Fibroblast of skin of left quadriceps (primary cell): ENCODE measurements around the gene TC2N.
"Not testable (repeated sequence)": the region's sequence is repeated elsewhere in the genome, so short reads cannot be mapped to it uniquely, and the experiment has no call there.

ENCODE experiments used
- DNase-seq, 2 experiments: peaks; one replicate each; pipeline ENCODE4 v3.0.0-alpha.2; 2013; ENCODE audit warnings: low read depth in 2 of 2

The TC2N gene

DNA sequence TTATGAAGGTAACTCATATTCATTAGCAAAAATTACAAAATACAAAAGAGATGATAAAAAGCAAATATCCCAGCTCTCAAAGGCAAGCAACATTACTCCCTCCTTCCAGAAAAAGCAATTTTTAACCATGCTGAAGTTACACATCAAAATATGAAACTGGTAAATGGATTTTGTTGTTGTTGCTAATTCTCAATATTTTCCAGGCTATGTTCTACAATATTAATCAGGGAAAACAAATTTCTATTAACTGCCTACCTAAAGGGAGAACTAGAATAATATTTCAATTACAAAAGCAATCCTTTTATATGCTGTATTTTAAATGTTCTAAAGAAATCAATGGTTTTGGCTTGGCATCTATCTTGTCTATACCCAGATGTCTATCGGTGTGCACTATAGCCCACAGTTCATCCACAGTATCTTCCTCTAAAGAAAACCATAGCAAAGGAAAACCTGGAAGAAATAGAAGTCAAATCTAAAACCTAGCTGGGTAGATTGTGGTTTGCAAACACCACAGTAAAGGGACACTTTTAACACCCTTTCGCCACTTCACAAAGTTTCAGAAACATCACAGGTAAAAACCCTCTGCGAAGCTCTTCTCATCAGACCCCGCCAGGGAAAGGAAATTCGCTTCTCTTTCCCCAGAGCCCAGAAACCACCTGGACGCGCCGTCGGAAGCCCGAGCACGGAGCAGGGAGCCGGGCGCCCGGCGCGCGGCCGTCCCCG, 32.0 kb downstream of the TC2N start:
- DNase-seq: no peak

DNA sequence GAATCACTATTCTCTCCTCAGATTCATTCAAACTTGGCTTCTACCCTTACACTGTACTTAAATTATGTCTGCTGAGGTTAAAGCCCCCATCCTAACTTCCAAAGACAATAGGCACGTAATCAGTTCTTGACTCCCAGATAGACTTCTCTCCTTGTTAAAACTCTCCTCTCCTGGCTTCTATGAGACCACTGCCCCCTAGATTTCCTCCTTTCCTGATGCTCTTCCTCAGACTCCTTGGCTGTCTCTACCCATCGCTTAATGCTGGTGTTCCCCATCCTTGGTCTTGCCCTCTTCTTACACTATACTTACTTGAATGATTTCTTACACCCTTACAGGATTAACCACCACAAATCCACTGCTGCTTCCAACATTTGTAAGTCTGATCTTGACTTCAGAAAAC, 32.8 kb downstream of the TC2N start:
- DNase-seq: no peak

DNA sequence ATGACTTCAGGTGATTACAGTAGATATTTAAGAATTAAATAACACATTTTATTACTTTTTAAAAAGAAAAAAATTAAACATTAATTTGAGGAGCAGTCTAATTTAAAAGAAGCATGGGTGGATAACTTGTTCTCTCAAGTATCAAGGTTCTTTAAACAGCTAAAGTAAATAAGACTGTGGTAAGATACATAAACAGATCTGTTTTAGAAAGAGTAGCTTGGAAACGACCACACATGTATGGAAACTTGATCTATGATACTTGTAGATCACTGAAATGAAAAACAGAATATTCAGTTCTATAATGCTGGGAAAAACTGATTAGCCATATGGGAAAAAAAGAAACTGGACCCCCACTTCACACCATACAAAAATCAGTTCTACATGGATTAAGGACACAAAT, 36.0 kb downstream of the TC2N start:
- no peak for DNase-seq

DNA sequence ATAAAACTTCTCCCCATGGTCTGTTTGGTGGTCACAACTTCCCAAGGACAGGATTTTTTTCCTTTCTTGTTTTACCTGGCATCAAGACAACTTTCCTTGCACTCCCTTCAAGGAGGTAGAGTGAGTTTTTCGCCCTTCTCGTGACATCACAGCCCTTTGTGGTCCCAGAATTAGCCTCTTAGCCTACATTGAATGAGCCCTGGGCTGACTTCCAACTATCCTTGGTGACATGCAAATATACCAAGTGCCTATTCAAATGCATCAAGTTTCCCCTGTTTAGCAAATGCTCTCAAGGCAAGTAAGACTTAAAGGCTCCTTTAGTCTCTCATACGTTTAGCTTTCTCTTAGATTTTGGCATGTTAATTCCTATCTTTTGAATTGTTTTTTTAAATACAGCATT, 36.6 kb downstream of the TC2N start:
- no peak for DNase-seq

DNA sequence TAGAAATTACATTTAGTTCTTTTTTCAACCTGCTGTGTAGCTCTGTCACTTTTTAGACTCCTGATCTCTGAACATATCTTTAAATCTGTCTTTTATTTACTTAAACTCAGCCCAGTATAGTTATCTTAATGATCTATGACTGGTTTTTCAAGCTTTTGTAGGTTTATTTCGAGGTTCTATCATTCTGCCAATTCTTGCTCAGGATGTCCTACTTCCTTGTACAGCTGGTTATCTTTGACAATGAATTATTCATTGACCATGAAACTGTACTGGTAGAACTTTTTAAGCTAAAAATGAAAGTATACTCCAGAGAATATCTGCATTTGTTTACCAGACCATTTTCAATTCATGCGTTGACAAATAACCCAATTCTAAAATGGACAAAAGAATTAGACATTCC, 37.8 kb downstream of the TC2N start:
- DNase-seq: no peak

DNA sequence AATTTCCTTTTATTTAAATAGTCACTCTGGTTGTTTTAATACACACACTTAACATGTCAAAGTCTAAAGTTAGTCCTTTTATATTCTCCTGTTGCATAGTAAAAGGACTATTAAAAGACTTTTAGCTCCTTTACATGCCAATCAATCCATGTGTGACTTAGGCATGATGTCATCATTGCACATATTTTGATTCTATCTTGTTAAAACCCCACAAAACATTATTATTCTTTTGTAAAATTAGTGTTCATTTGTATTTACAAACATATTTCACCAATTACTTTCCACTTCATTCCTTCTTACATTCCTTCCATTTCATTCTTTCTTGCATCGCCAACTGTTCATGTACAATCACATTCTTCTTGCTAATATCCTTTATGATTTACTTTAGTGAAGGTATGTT, 39.6 kb downstream of the TC2N start:
- DNase-seq: no peak

DNA sequence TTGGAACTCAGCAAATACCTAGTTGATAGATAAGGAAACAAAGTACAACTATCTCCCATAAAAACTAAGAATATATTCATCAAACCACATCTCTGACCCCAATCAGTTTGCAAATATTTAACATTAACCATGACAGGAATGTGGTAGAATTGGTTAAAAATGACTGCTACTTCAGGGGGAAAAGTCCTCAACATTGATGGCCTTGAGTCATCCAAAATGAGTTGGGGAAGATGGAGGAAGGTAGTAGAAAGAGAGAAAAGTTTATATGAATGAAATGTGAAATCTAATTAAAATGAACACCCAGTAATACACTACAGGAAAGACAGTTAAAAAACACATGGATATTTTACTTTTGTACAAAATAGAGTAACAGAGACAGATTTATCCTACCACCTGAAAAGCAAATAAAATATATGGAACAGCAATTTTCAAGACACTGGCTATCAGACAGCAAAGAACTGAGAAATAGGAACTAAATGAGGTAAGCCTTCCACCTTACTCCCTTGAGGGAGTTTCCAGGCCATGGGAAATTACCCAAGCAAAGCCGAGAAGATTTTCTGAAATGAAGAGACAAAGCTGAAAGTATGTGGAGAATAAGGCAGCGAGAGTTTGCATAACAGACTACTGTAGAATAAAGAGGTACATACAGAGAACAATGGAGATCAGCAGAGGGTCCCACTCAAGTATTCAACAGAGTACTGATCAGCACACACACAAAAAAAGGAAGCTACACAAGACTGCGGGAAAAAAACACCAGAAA, 49.6 kb downstream of the TC2N start:
- DNase-seq: no peak

DNA sequence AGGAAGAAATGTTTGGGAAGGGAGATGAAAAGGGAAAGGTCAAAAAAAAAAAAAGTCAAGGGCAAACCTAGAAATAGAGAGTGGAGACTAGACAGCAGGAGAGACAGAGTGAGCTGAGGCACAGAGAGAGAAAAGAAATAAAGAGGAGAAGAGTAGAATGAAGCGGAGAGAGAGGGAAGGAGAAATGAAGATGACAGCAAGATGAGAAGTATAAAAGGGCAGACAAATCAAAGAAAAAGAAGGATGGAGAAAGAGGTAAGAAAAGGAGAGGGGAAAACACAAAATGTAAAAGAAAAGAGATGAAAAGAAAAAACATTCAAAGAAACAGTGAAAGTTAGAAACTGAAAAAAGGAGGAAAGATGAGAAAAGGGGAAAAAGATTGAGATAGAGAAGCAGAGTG, 53.0 kb downstream of the TC2N start:
- no peak for DNase-seq

DNA sequence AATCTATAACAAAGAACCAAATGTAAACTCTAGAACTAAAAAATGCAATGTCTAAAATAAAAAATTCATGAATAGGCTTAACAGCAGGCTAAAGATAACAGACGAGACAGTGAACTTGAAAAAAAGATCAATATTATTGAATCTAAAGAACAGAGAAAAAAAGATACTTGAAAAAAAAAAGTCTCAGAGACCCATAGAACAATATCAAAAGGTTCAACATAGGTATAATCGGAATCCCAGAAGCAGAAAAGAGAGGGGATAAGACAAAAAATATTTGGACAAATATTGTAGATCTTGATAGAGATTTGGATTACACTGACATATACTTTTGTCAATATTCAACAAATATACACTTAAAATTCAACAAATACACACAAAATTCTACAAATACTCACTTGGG, 56.6 kb downstream of the TC2N start:
- no peak for DNase-seq

DNA sequence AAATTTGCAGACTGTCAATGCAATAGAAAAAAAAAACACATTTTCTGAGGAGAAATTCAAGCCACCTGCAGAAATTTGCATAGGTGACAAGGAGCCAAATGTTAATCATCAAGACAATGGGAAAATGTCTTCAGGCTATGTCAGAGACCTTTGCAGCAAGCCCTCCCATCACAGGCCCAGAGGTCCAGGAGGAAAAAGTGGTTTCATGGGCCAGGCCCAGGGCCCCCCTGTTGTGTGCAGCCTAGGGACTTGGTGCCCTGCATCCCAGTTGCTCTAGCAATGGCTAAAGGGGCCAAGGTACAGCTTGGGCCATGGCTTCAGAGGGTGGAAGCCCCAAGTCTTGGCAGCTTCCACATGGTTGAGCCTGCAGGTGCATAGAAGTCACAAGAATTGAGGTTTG, 60.6 kb downstream of the TC2N start:
- DNase-seq: no peak

DNA sequence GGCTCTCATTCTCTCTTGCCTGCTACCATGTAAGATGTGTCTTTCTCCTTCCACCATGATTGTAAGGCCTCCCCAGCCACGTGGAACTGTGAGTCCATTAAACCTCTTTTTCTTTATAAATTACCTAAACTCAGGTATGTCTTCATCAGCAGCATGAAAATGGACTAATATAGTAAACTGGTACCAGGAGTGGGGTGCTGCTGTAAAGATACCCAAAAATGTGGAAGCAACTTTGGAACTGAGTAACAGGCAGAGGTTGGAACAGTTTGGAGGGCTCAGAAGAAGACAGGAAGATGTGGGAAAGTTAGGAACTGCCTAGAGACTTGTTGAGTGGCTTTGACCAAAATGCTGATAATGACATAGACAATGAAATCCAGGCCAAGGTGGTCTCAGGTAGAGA, 61.2 kb downstream of the TC2N start:
- DNase-seq: not testable (repeated sequence)

DNA sequence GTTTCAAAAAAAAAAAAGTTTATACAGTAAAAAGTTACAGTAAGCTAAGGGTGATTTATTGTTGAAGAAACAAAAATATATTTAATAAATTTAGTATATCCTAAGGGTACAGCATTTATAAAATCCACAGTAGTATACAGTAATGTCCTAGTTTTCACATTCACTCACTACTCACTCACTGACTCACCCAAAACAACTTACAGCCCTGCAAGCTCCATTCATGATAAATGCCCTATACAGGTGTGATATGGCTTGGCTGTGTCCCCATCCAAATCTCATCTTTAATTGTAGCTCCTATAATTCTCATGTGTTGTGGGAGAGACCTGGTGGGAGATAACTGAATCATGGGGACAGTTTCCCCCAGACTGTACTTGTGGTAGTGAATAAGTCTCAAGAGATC, 61.7 kb downstream of the TC2N start:
- DNase-seq: no peak

DNA sequence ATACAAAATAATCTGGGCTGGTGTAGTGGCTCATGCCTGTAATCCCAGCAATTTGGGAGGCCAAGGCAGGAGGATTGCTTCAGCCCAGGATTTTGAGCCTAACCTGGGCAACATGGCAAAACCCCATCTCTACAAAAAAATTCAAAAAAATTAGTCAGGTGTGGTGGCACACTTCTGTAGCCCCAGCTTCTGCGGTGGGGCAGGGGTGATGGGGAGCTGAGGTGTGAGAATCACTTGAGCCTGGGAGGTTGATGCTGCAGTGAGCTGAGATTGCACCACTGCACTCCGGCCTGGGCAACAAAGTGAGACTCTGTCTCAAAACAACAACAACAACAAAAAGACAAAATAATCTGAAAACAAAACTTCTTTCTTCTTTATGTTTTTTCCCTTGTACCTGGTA, 66.0 kb downstream of the TC2N start:
- DNase-seq: no peak

DNA sequence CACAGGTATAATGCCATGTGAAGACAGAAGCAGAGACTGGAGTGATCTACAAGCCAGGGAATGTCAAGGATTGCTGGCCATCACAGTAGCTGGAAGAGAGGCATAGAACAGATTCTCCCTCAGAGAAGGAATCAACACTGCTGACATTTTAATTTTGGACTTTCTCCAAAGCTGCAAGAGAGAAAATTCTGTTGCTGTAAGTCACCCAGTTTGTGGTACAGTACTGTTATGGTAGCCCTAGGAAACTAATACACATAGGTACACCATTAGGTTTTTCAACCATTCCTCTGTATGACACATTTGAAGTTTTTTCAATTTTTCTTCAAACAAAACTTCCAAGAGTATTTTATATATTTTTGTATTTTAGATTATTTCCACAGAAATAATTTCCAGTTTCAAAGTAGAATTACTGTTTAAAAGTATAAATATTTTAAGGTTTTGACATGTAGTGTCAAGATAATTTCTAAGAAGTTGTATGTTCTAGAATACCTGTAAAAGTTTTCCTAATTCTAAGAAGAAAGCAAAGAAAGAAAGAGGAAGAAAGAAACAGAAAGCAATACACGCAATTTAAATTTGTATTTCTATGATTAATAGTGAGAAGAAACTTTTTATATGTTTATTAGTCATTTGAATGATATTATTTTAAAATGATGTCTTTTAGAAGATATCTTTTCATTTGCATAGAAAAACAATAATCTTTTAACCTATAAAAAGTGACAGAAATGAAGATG, 70.6 kb downstream of the TC2N start:
- peak in 1 of 2 experiments; percentile 3 for DNase-seq

DNA sequence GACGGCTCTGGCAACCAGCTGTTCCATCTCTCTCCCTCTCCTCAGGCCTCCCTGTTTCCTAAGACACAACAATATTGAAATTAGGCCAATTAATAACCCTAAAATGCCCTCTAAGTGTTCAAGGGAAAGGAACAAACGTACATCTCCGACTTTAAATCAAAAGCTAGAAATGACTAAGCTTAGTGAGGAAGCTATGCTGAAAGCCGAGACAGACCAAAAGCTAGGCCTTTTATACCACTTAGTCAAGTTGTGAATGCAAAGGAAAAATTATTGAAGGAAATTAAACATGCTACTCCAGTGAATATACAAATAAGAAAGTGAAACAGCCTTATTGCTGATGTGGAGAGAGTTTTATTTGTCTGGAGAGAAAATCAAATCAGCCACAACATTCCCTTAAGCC, 73.6 kb downstream of the TC2N start:
- DNase-seq: no peak

DNA sequence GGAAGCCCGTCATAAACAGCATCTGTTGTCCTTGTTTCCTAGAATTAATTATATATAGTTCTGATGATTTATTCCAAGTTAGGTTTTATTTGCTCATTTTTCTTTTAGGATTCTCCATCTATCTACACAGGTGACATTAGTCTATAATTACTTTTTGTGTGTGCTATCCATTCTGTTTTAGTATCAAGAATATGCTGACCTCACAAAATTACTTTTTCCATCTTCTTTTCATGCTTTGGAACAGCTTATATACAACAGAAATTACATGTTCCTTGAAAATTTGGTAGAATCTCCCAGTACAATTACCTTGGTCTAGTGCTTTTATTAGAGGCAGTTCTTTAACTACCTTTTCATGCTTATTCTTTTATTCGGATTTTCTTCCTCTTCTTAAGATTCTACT, 81.1 kb downstream of the TC2N start:
- DNase-seq: no peak

DNA sequence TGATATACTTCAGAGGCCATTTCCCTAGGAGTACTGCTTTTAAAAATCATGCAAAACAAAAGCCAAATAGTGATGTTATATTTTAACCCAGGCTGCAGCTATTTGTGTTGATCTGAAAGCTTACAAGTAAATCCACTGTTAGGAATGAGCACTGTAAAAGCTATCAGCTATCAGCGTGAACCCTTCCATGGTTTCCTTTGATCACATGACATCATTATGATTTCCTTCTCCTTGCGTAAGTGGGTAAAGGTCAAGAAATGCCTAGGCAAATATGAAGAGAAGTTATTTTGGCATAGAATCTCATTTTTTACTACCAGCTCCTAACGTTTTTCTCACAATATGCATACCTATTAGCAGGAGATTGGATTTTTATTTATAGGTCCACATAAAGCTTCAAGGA, 86.9 kb downstream of the TC2N start:
- DNase-seq: no peak

DNA sequence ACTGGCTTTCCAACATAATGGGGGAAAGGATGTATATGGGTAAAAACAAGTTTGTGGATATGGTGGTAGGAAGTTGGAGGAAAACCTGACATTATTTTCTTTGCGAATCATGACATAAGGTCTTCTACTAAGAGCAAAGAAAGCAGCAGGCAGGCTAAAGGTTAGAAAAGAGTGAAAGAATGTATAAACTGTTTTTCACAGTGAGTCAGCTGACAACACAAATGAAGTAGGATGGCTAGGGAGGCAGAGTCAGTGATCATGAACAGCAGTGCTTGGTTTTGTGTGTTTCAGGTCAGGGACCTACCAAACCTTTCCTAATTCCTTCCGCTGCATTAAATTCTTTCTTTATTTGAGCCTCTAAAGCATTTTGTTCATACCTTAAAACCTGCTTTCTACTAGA, 89.1 kb downstream of the TC2N start:
- DNase-seq: no peak

DNA sequence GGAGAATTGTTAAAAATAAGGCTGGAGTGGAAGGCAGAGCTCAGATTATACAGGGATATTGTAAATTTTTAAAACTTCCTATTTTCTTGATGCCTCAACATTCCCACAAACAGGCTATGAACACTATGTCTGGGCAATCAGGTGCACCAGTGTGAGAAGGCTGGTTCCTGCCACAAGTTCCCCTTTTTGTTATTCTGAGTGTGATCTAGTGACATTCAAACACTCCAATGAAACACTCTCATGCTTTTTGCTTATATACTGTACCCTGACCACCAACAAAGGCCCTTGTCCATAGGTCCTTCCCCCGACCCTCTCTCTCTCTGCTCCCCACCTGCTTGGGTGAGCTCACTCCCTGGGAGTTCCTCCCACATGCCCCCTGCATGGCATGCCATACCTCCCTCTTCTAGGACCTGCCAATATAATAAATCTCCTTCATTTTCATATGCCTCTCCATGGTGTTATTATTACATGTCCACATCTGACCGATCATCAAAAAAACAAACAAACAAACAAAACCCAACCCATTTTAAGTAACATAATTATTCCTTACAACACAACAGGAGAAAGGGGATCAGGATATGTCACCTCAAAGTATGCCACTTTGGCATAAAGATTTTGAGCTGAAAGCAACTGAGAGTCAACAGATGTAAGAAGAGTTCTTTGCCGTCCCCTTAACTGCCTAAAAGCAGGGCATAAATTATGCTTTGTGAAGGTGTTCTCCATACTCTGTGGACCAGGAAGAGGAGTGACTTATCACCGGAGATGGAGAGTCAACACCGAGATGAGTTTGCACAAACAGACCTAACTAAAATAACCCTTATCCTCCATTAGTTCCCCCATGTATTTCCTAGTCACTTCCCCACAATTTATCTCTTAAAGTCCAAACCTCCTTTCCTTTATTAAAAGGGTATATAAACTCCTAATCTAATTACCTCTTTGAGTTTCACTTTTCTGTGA, 92.9 kb downstream of the TC2N start:
- no peak for DNase-seq

DNA sequence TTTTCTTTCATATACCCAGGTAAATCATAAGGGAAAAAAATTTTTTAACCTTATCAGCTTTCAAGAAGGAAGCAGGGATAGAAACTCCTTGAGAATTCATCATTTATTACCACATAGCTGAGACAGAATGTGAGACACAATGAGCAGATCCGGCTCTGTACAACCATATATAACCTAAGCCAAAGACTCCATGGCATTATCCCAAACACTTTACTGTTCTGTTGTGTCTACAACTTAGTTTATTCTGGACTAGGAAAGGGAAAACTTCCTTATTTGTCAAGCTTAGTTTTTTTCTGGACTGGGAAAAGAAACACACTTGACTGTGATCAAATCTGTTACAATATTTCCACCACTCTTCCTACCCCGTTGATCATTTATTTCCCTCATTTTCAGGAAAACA, 97.2 kb downstream of the TC2N start:
- DNase-seq: no peak

DNA sequence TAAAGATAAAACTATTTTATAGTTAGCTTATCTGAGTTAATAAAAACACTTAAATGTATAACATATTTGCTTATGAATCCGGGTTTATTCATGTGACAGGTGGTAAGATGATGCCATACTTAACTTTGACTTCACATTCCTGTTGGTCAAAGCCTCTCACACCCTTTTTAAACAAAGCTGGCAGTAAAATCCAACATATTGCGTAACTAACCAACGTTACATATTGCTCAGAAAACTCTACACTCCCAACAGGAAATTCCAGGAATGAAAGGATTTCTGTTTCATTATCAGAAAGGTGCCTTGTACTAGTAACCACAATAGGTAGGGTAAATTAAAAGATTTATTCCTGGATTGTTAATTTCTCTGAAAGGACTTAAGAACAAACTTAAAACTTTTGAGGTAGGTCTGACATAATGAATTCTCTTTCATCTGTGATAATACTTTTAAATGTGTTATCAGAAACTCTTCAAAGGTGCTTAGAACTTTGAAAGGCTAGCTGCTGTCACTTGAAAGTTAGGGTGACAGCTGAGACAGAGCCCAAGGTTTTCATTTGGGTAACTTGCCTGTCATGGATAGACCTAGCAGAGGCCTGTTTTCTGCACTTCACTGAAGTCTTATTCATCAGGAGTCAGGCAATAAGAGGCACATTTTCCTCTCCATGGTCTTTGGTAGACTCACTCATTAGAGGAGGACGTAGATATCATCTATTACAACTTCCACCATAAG, 111.6 kb downstream of the TC2N start:
- no peak for DNase-seq
